ENCODE data around the gene MIER2.

The MIER2 gene

DNA sequence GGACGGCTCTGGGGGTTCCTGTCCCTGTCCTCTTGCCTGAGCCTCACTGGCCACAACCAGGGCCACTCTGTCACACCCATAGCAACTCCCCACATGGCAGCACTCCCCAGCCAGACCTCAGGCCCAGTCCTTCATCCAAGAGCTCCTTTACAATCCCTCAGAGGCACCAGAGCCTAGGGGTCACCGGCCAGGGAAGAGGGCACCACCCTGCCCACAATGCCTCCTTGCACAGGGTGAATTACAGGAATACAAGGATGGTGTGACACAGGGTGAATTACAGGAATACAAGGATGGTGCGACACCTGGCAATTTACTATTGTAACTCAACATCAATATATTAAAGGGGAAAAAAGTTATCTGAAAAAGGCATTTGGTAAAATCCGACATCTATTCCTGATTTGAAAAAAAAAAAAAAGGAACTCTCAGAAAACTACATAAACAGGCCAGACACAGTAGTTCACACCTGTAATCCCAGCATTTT, 16.5 kb downstream of the MIER2 start:
- DNase-seq (ENCODE audit: low read depth) = no peak

DNA sequence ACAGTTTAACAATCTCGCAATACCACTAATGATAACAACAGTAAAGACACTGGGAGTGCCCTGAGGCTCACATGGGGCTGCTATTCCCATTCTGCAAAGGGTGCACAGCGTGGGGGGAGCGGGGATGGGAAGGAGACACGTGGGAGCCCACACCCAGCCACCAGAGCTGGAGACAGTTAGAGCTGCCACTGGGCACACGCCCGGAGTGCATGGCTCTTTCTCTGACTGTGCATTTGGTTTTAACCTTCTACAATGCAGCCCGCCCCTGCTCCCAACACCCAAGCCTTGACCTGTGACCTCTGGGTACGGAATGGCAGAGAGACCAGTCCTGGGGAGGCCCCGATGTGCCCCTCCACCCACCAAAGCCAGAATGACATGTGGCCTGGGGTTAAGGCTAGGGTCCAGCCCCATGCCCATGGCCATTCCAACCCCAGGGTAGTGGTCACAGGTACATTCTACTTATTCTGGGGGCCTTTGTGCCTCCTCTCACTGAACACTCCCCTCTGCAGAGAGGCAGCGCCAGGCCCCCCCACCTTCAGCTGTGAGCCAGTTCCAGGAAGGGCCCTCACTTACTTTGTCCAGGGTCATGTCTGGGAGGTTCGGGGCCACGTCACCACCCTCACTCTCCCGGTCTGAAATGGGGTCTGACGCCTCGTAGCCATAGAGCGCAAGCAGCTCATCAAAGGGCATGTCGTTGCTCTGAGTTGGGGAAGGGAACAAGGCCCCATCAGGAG, 17.1 kb downstream of the MIER2 start:
- DNase-seq (ENCODE audit: low read depth) = no peak

DNA sequence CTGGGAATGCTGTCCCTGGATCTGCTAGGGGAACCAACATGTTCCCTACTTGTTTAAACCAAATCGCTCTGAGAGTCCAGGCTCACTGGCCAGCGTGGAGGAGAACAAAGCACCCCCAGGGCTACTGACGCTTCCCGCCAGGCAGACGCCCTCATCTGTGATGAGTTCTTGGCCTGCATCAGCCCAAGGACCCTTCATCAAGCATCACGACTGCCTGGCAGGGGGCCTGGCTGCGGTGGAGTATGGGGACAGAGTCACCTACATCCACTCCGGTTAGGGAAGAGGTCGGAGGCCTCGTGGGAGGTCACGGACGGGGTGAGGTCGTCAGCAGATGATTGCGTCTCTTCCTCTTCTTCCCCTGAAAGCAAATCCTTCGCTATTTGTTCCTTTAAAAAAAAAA, 17.7 kb downstream of the MIER2 start:
- DNase-seq (ENCODE audit: low read depth) = no peak

DNA sequence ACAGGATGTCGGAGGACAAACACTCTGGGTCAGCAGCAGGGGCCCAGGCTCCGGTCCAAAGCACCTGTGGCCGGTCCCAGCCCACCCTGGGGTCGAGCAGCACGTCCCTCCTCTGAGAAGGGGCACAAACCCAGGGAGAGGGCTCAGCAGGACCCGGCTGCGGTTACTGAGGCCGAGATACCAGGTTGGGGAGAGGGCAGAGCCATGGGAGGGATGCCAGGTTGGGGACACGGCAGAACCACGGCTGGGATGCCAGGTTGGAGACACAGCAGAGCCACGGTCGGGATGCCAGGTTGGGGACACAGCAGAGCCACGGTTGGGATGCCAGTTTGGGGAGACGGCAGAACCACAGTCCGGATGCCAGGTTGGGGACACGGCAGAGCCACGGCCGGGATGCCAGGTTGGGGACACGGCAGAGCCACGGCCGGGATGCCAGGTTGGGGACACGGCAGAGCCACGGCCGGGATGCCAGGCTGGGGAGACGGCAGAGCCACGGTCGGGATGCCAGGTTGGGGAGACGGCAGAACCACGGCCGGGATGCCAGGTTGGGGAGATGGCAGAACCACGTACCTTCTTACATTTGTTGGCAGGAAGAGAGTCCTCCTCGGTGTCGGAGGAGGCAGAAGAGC, 18.5 kb downstream of the MIER2 start:
- no peak for DNase-seq (ENCODE audit: low read depth)

DNA sequence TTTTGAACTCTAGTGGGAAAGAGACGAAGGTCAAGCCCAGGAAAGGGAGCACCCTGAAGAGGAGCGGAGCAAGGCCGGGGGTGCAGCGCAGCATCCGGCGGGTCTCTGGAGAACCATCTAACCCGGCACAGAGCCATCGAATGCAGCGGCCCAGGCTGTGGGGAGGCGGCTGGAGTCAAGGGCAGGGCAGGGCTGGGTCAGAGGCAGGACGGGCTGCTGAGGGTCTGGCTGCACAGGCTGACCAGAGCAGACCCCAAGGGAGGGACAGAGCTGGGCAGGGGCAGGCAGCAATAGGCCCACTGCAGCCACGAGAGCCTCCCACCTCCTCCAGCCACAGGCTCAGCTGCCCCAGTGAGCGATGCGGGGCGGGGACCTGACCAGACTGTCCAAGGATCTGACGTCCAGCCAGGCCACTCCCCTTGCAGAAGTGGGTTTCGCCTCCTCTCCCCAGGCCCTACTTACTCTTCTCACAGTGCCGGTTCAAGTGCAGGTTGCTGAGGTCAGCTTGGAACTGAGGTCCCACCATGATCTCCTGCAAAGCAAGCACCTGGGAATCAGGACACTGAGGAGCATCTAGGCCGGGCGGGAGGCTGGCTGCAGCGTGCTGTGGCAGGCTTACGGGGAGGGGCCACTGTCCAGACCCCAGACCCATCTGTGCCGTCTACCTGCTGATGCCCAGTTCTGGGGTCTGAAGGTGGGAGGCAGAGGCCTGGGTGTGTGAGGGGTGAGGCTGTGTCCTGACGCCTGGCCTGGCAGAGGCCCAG, 19.2 kb downstream of the MIER2 start:
- DNase-seq (ENCODE audit: low read depth) = no peak

DNA sequence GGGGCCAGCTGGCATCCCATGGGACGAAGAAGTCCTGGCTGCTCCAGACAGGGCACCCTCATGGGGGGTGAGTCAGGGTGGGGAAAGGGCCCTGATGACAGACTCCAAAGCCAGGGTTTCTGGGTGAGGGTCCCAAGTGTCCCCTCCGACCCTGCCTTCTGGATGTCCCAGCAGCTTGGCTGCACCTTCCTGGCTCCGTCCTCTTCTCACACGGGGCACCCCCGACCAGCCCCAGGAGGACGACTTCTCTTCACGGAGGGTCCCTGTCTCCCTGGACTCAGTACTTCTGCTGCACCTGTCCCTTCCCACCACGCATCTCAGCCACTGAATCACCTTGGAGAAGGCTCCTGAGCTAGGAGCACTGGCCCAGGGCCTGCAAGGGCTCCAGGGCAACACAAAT, 19.9 kb downstream of the MIER2 start:
- DNase-seq (ENCODE audit: low read depth) = no peak

DNA sequence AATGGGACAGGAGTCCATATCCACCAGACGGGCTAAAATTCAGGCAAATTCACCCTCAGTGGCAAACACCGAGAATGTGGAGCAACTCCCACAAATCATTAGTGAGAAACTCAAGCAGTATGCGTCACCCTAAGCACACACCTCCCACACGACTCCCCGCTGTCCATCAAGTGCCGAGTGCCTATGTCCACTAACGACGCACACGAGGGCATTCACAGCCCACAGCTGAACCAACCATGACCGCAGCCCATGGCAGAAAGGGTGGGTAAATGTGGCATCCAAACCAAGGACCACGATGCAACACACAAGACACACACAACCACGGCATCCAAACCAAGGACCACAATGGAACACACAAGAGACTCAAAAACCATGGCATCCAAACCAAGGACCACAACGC, 22.0 kb downstream of the MIER2 start:
- no peak for DNase-seq (ENCODE audit: low read depth)

DNA sequence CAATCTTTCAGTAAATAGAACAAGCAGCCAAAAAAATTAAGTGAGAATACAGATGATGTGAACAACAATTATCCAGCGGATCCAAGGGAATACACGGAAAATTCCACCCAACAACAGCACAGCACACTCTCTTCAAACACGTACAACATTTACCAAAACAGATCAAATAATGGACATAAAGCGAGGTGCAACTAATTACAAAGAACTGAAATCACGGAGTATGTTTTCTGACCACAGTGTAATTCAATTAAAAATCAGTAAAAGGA, 26.2 kb downstream of the MIER2 start:
- DNase-seq (ENCODE audit: low read depth) = no peak

DNA sequence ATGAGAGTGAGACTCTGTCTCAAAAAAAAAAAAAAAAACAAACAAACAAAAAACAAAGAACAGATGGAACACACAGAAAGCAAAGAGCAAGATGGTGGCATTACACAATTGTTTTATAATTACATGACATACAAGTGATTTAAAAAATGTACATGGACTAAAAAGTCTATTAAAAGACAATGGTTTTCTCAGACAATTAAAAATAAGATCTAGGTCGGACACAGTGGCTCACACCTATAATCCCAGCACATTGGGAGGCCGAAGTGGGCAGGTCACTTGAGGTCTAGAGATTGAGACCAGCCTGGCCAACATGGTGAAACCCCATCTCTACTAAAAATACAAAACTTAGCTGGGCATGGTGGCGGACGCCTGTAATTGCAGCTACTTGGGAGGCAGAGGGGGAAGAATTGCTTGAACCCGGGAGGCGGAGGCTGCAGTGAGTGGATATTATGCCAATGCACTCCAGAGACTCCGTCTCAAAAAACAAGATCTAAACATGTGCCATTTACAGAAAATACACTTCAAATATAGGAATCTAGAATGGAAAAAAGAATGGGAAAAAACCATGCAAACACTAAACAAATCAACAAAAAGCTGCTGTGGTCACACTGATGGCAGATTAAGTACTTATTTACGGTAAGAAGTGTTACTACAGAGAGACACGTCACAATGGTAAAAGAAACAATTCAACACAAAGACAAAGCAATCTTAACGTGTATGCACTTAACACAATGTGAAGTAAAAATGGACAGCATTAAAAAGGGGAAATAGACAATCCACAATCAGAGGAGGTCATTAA, 26.7 kb downstream of the MIER2 start:
- no peak for DNase-seq (ENCODE audit: low read depth)

DNA sequence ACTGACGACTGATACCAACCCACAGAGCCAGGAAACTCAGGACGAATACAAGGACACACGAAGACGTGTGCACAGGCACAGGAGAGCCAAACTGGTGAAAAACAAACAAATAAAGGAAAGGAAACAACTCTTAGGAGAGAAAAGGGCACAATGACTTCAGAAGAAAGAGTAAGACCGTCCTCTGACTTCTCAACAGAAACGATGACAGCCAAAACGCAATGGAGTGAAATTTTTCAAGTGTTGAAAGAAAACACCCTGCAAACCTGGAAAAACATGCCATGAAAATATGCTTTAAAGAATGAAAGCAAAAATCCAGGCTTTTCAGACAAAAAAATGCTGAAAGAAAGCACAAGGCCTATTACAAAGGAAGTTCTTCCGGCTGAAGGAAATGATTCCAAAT, 28.8 kb downstream of the MIER2 start:
- DNase-seq (ENCODE audit: low read depth) = no peak

DNA sequence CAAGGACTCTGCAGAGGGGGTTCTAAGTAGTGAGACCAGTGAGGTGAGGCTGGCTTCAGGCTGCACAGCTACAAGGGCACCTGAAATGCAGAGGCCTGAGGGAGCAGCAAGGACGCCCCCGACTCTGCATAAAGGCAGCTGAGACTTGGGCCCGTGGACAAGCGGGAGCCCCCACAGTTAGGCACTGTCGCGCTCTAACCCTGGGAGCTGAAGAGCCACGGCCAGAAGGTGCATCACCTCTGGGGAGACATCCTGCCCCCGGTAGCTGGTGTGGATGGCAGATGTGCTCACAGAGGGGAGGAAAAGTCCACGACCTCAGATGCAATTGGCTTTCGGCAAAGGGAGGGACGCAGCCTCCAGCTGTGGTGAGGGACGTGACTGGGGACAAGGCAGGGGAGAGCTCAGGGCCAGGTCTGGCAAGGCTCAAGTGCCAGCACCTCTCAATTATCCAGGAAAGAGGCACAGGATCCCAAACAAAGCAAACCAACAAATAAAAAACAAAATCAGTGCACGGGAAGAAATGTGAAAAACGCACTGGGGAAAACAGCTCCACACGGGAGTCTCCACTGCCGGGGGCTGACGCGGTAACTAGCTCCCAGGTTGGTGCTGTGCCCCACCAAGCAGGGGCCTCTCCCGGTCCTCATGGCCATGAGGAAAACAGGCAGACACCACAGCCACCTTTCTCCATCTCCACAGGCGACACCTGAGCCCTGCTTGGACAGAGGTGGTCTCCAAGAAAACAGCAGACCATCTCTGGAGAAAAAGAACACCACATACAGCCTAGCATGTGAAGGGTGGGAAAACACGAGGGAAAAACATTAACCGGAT, 30.4 kb downstream of the MIER2 start:
- no peak for DNase-seq (ENCODE audit: low read depth)

DNA sequence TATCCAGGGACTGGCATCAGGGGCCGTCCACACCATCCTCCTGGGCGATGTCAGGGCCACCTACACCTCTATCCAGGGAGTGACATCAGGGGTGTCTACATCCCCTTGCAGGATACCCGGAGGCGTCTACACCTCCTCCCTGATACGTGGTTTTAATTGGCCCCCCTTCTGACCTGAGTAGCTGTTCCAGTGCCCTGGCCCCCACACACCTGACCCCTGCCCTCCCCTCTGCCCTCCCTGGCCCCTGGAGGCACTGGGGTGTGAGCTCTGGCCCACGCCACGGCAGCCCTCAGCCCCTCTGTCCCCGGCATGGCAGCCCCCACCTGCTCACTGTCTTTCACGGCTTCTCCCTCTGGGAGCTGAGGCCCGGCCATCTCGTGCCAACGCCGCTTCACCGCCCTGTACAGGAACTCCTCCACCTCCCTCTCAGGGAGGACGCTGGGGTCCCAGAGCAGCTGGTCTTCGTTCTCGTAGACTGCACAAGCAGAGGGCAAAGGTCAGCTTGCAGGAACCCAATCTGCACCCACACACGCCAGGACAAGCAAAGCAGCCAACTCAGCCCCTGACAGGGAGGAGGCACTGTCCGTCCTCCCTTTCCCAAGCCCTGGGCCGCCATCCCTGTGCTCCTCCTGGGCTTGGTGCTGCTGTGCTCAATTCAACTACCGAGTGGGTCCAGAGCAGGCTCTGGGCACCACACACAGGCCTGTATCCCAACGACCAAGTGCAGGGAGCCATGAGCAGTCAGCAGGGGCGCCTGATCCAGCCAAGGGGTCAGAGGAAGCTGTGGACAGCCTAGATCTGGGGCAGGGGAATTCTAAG, 31.2 kb downstream of the MIER2 start:
- DNase-seq (ENCODE audit: low read depth) = no peak

DNA sequence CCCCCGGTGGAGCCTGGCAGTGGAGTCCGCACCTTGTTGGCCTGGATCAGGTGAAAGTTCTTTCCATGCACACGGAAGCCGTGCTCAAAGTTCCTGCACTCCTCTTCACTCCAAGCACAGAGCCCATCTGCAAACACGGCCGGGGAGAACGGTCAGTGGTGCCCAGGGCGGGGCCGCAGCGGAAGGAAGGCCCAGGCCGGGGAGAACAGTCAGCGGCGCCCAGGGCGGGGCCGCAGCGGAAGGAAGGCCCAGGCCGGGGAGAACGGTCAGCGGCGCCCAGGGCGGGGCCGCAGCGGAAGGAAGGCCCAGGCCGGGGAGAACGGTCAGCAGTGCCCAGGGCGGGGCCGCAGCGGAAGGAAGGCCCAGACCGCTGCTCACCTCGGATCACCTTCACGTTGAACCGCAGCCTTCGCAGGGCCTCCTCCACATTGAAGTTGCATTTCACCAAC, 32.8 kb downstream of the MIER2 start:
- DNase-seq (ENCODE audit: low read depth) = no peak

DNA sequence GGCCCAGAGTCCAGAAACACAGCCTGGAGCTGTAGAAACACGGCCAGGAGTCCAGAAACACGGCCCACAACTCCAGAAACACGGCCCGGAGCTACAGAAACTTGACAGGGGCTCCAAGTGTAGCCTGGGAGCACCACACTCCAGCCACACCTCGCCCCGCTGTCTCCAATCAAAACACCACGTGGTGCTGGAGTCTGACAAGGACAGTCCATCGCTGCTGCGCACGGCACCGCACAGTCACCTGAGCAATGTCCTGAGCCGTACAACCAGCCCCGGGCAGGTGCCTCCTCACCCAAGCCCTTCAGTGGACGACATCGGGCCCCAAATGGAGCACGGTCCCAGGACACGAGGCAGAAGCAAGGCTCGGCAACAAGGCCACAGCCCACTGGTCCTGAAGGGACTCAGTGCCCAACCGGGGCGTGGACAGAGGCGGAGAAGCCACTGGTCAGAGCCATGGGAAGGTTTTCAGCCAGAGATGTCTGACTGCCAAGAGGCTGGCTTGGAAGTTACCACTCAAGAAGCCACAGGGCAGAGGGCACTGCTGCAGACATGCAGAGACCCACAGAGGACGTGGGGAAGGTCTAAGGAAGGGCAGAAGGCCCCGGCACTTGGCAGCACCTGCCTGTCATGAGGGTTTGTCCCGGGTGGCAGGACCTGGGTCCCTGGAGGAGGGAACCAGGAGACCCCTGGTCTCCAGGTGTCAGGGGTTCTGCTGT, 33.7 kb downstream of the MIER2 start:
- no peak for DNase-seq (ENCODE audit: low read depth)

DNA sequence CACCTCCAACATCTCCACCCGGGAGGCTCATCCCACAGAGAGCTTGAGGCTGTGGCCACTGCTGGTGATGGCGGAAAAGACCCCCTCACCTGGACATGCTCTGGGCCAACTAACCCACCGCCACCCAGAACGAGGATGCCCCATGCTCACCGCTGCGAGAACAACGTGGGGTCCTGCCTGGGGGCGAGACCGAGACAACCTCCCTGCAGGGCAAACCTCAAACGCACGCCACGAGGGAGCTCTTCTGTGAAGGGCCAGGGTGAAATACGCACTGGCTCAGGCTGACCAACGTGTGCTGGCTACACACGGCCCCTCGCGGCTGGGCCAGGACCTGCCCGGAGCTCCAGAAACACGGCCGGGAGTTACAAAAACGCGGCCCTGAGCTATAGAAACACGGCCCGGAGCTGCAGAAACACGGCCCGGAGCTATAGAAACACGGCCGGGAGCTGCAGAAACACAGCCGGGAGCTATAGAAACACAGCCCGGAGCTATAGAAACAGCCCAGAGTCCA, 34.4 kb downstream of the MIER2 start:
- no peak for DNase-seq (ENCODE audit: low read depth)

DNA sequence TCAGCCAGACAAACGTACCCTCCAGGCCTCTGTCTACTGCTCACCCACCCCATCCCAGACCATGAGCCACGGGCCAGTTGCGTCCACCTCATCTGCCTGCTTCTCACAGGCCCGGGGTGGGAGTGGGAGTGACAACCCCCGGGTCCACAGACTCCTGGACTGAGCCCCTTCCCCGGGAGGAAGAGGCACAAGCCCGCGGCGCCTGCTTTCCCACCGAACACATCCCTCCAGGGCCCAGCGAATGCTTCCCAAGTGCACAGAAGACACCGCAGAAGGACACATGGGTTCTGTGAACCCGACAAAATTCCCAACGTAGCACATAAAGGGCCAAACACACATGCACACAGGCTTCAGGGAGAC, 35.4 kb downstream of the MIER2 start:
- no peak for DNase-seq (ENCODE audit: low read depth)

DNA sequence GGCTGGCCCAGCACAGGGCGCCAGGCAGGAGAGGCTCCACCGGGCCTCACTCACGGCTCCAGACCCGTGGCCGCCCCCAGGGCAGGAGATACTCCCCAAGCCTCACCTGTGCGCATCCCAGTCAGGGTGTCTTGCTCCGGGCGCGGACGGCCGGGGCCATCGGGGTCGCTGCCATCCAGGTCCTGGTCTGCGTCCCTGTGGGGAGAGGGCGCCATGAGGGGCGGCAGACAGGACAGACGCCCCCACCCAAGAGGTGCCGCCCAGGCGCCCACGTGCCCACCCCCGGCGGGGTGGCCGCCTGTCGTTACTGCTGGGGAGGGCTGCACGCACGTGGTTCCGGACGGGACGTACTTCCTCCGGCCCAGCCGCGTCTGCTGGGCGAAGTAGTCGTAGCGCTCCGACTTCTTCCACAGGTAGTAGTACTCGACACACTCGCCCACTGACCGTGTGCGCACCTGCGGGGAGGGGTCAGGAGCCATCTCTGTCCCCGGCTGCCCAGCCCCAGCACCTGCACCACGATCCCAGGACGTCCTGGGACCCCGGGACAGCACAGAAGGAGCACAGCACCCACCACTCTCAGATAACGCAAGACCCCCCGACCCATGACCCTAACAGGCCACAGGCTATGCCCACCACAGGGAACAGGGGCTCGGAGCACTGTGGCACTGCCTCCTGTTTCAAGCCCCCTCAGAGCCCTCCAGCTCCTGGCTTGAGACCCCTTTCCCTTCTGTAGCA, 36.0 kb downstream of the MIER2 start:
- no peak for DNase-seq (ENCODE audit: low read depth)

DNA sequence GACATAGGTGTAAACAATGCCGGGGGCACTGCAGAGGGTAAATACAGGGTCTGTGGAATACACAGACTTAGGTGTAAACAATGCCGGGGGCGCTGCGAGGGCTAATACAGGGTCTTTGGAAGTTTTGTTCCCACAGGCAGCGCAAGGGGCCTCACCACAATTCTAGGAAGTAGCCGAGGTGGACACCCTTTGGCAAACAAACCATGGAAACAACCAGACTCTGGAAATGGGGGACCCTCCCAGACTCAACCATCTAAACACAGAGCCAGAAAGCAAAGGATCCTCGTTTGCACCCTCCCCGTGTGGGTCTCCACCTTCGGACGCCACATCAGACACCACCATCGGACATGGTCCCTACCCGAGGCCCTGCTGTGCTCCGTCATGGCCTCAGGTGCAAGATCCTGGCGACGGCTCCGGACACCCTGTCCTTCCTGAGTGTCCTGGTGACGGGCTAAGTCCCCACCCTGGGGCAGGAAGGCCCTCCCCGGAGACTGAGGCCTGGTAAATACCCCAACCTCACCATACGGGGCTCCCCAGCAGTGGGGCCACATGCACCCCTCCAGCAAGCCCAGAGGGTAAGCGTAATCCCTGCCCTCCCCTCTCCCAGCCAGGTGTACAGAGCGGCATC, 36.7 kb downstream of the MIER2 start:
- no peak for DNase-seq (ENCODE audit: low read depth)

DNA sequence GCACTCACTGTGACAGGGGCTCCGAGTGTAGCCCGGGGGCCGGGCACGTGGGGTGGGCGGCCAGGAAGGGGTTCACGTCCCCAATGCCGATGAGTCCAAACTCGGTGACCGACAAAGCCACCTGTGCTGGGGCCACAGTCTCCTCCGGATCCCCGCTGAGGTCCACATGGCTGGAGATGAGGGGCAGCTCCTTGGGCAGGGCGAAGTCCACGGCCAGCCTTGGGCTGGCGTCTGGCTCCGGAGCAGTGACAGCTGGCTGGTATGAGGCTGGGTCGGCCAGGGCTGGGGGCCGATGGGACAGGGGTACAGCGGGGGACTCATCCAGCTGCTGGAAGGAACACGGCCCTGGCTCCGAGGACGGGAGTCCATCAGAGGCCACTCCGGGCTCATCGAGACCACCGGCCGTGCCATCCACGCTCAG, 37.5 kb downstream of the MIER2 start:
- DNase-seq (ENCODE audit: low read depth) = no peak

All from activated gamma-delta T cell treated with anti-CD3 and anti-CD28 coated beads, Interleukin-2, amount 50 U/mL, for 16 hours (primary cell).